BE2C (cell line): ENCODE measurements around the gene SLC22A17.
"Not testable (repeated sequence)": the region's sequence is repeated elsewhere in the genome, so short reads cannot be mapped to it uniquely, and the experiment has no call there.

ENCODE experiments used
- DNase-seq: peaks from one replicate; pipeline ENCODE4 v3.0.0-alpha.2; 2020
- H3K27me3 ChIP-seq: fragments of 250-450 bp; sonication (Bioruptor Pico); 2 replicates; pipeline ENCODE4 v1.5.1; 2020; ENCODE audit warnings: mild to moderate bottlenecking
- H3K36me3 ChIP-seq: fragments of 250-450 bp; sonication (Bioruptor Pico); 2 replicates; pipeline ENCODE4 v1.5.1; 2020; ENCODE audit warnings: mild to moderate bottlenecking
- H3K4me1 ChIP-seq: fragments of 250-450 bp; sonication (Bioruptor Pico); 2 replicates; pipeline ENCODE4 v1.5.1; 2020
- H3K4me3 ChIP-seq: 2 replicates; pipeline ENCODE4 v1.5.1; 2011; ENCODE audit warnings: low read depth, low read length
- H3K9me3 ChIP-seq: fragments of 250-450 bp; sonication (Bioruptor Pico); 2 replicates; pipeline ENCODE4 v1.5.1; 2020
- TF ChIP-seq, protein P1 (sequence below): IDR thresholded peaks from 2 replicates; pipeline ENCODE4 v1.5.1; 2012; ENCODE audit warnings: mild to moderate bottlenecking, low read depth, low read length

The SLC22A17 gene

DNA sequence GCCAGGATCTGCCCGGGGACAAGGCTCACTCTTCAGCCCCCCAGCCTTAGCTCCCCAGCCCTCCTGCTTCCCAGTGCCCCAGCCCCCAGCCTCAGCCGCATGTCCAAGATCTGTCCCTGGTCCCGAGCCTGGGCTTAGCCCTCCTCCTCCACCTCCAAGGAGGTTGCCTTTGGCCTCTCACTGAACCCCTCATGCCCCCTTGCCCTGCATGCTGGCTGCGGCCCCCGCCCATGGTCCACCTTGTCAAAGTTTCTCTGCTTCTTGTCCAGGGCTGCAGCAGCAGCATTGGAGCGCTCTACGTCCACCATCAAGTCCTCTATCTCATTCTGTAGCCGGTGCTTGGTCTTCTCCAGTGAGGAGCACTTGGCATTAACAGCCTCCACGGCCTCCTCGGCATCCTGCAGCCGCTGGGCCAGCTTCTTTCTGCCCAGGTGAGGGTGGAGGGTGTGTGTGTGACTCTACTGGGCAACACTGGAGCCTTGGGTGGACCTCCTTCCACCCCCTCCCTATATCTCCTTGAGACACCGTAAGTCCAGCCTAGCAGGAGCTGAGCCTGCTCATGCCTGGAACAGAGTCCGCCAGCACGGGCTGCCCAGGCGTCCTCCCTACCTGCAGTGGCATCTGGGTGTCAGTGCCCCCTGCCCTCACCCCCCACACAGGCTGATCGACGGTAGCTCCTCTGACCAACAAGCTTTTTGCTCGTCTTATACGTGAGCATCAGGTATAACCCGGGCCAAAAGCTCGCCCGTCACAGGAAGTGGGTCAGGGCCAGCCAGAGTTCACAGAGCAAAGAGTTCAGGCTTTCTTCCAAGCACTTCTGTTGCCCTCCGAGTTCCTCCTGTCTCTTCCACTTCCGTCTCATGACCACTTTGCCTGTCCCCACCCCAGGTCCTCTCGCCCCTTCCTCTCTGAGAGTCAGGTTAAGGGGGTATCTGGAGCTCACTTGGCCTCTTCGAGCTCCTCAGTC is 35.5 kb upstream of the SLC22A17 start:
- no peaks in the 10 kb centered on the region for H3K4me1 ChIP-seq
- H3K36me3 ChIP-seq = no peaks in the 10 kb centered on the region
- no peak for DNase-seq
- no peaks in the 10 kb centered on the region for H3K9me3 ChIP-seq
- TF ChIP-seq, protein P1, sequence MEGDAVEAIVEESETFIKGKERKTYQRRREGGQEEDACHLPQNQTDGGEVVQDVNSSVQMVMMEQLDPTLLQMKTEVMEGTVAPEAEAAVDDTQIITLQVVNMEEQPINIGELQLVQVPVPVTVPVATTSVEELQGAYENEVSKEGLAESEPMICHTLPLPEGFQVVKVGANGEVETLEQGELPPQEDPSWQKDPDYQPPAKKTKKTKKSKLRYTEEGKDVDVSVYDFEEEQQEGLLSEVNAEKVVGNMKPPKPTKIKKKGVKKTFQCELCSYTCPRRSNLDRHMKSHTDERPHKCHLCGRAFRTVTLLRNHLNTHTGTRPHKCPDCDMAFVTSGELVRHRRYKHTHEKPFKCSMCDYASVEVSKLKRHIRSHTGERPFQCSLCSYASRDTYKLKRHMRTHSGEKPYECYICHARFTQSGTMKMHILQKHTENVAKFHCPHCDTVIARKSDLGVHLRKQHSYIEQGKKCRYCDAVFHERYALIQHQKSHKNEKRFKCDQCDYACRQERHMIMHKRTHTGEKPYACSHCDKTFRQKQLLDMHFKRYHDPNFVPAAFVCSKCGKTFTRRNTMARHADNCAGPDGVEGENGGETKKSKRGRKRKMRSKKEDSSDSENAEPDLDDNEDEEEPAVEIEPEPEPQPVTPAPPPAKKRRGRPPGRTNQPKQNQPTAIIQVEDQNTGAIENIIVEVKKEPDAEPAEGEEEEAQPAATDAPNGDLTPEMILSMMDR = no peak
- peaks cover 22% of the 10 kb centered on the region for H3K27me3 ChIP-seq
- no peak overlapping the region for H3K4me3 ChIP-seq

DNA sequence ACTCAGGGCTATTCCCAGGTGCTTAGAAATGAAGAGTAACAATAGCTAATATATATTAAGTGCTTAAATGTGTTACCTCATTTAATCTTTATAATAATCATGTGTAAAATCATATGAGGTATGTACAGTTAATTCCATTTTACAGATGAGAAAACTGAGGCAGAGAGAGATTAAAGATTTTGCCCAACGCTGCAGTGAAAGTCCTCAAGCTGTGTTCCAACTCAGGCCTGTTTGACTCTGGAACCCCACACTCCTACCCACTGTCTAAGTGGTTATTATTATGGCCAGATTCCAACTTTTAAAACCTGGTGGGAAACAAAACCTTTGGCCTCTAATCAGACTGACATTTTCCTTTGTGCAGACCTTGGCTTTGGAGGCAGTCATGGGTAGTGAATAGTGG is 34.3 kb upstream of the SLC22A17 start:
- H3K4me1 ChIP-seq = no peaks in the 10 kb centered on the region
- H3K9me3 ChIP-seq = no peaks in the 10 kb centered on the region
- no peak for DNase-seq
- no peak overlapping the region for H3K4me3 ChIP-seq
- H3K27me3 ChIP-seq = peaks cover 22% of the 10 kb centered on the region
- TF ChIP-seq, protein P1 = no peak
- H3K36me3 ChIP-seq = no peaks in the 10 kb centered on the region

DNA sequence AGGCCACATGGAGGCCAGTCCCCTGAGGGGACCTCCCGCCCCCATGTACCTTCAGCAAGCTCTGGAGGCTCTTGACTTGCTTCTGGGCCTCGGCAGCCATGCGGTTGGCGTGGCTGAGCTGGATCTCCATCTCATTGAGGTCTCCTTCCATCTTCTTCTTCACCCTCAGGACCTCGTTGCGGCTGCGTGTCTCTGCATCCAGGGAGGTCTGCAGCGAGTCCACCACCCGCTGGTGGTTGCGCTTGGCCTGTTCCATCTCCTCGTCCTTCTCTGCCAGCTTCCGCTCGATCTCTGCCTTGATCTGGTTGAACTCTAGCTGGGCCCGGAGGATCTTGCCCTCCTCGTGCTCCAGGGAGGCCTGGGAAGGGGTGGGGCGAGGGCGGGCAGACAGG is 33.6 kb upstream of the SLC22A17 start:
- not testable (repeated sequence) for H3K4me1 ChIP-seq, H3K4me3 ChIP-seq, H3K36me3 ChIP-seq, DNase-seq, H3K9me3 ChIP-seq
- H3K27me3 ChIP-seq = peaks cover 18% of the 10 kb centered on the region

DNA sequence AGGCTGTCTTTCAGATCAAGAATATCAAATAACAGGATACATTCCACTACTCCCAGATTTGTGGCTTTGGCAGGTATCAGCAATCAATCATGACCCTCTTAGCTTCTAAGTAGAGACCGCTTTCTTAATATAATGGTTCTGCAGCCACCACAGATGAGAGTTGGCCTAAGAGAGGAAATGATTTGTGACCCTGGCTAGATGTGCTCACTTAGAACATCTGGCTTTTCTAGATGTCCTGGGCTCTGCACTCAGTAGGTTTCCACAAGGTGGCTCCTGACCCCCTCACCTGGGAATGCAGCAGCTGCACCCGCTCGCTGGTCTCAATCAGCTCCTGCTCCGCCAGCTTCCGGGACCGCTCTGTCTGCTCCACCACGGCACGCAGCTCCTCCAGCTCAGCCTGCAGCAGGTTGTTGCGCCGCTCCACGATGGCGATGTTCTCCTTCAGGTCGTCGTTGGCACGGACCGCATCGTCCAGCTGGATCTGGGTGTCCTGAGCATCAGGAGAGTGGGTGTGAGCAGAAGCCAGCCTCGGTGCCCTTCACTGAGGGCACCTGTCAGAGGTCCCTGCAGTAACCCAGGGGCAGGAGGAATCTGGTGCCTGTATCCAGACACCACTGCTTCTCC is 33.1 kb upstream of the SLC22A17 start:
- peaks cover 13% of the 10 kb centered on the region for H3K27me3 ChIP-seq
- no peak for DNase-seq
- H3K4me1 ChIP-seq = no peaks in the 10 kb centered on the region
- TF ChIP-seq, protein P1 = no peak
- no peak overlapping the region for H3K4me3 ChIP-seq
- H3K9me3 ChIP-seq = no peaks in the 10 kb centered on the region
- H3K36me3 ChIP-seq = no peaks in the 10 kb centered on the region

DNA sequence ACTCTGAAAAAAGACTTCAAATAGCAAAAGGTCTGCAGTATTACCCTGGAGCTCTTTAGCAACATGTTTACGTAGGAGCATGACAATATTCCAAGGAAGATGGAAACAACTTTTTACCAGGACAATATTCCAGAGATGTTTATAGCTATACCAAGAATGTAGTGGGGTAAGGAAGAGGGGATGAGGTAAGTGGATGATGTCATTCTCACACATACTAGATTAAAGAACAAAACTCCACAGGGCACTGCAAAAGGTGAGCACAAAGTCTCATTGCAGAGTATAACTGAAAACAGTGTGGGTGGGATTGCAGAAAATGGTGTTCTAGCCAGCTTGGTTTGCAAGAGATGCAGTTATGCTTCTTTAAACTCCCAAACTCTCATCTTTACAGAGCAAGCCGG is 32.6 kb upstream of the SLC22A17 start:
- H3K4me3 ChIP-seq = no peak overlapping the region
- H3K4me1 ChIP-seq = no peaks in the 10 kb centered on the region
- TF ChIP-seq, protein P1 = no peak
- no peaks in the 10 kb centered on the region for H3K36me3 ChIP-seq
- H3K9me3 ChIP-seq = no peaks in the 10 kb centered on the region
- H3K27me3 ChIP-seq = peaks cover 11% of the 10 kb centered on the region; the same call in 1 of the 2 replicates
- no peak for DNase-seq

DNA sequence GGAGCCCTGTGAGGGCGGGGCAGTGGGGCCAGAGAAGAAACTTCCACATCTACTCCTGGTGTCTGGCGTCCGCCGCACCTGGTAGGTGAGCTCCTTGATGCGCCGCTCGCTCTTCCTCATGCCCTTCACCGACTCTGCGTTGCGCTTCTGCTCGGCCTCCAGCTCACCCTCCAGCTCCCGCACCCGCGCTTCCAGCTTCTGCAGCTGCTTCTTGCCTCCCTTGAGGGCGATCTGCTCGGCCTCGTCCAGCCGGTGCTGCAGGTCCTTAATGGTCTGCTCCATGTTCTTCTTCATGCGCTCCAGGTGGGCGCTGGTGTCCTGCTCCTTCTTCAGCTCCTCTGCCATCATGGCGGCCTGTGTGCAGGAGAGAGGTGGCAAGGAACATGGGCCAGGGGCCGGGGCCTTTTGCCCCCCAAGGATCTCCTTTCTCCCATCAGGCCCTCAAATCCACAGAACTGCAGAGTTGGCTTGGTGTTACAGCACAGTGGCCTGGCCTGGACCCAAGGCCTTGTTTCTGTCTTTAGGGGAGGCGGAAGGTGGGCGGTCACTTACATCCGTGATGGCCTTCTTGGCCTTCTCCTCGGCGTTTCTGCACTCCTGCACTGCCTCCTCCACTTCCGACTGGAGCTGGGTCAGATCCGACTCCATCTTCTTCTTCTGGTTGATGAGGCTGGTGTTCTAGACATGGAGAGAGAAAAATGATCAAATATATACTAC is 31.8 kb upstream of the SLC22A17 start:
- no peaks in the 10 kb centered on the region for H3K9me3 ChIP-seq
- H3K36me3 ChIP-seq = no peaks in the 10 kb centered on the region
- H3K4me3 ChIP-seq = no peak overlapping the region
- no peak for DNase-seq
- H3K27me3 ChIP-seq = peaks cover 11% of the 10 kb centered on the region; the same call in 1 of the 2 replicates
- TF ChIP-seq, protein P1 = no peak
- no peaks in the 10 kb centered on the region for H3K4me1 ChIP-seq
